Subcutaneous adipose tissue (tissue), 4 donors: Measurements from ENCODE around the gene TMEM255B. TPM values are rescaled to one million over a fixed set of nuclear protein-coding genes. Genes with fewer than 3 reads are reported as not detected.

Experiments
- CTCF ChIP-seq: fragments of 450-650 bp; IDR thresholded peaks from one replicate; pipeline ENCODE4 v1.5.1; 2016; ENCODE audit warnings: low read depth, mild to moderate bottlenecking, control low read depth, antibody characterized with exemption, moderate library complexity
- total RNA-seq, 4 donors: library from RNA; depleted of rRNA; stranded (reverse); fragments of >200 nt; gene quantifications; one replicate each; pipeline ENCODE4 v1.1.0, GENCODE V29; 2016

TMEM255B gene
- total RNA-seq, 4 donors from 2014 or later = 1.5 to 19.2 (median 5.2) TPM

GRCh38 chr13:113809934-113810333 lies 50.9 kb downstream of the TMEM255B start:
- TF ChIP-seq CTCF = no peak

- no peak for TF ChIP-seq CTCF
Measured at GRCh38 chr13:113810640-113811039, 51.6 kb downstream of the TMEM255B start.

GRCh38 chr13:113811081-113811928 lies 52.3 kb downstream of the TMEM255B start:
- no peak for TF ChIP-seq CTCF

GRCh38 chr13:113812178-113813040 lies 53.4 kb downstream of the TMEM255B start:
- TF ChIP-seq CTCF = no peak

GRCh38 chr13:113813070-113813748 lies 54.2 kb downstream of the TMEM255B start:
- no peak for TF ChIP-seq CTCF

GRCh38 chr13:113813749-113814434 lies 54.9 kb downstream of the TMEM255B start:
- no peak for TF ChIP-seq CTCF
